NB4 (cell line): ENCODE data around the gene MORN1.

ENCODE experiments used
- DNase-seq: peaks from one replicate; pipeline ENCODE4 v3.0.0; 2010; ENCODE audit warnings: low read depth
- H3K4me3 ChIP-seq: one replicate; pipeline ENCODE4 v1.5.1; 2011; ENCODE audit warnings: mild to moderate bottlenecking, low read depth, low read length, moderate library complexity
- MAX ChIP-seq: IDR thresholded peaks from 2 replicates; pipeline ENCODE4 v1.6.1; 2011; ENCODE audit warnings: low read depth, low read length
- MYC ChIP-seq: IDR thresholded peaks from 2 replicates; pipeline ENCODE4 v1.6.1; 2011; ENCODE audit warnings: low read depth, low read length
- POLR2A ChIP-seq: IDR thresholded peaks from 2 replicates; pipeline ENCODE4 v1.6.1; 2011; ENCODE audit warnings: mild to moderate bottlenecking; ENCODE audit not compliant: insufficient read length; ENCODE audit errors: extremely low read depth
- TF ChIP-seq, protein P1 (sequence below): IDR thresholded peaks from one replicate; pipeline ENCODE4 v1.5.1; 2012; ENCODE audit warnings: low read depth, low read length

The MORN1 gene

GRCh38 chr1:2431518-2431917 lies 40.2 kb upstream of the MORN1 start:
- TF ChIP-seq POLR2A, result no peak
- TF ChIP-seq MYC, result no peak
- no peak for TF ChIP-seq MAX
- TF ChIP-seq, protein P1, sequence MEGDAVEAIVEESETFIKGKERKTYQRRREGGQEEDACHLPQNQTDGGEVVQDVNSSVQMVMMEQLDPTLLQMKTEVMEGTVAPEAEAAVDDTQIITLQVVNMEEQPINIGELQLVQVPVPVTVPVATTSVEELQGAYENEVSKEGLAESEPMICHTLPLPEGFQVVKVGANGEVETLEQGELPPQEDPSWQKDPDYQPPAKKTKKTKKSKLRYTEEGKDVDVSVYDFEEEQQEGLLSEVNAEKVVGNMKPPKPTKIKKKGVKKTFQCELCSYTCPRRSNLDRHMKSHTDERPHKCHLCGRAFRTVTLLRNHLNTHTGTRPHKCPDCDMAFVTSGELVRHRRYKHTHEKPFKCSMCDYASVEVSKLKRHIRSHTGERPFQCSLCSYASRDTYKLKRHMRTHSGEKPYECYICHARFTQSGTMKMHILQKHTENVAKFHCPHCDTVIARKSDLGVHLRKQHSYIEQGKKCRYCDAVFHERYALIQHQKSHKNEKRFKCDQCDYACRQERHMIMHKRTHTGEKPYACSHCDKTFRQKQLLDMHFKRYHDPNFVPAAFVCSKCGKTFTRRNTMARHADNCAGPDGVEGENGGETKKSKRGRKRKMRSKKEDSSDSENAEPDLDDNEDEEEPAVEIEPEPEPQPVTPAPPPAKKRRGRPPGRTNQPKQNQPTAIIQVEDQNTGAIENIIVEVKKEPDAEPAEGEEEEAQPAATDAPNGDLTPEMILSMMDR, result no peak
- H3K4me3 ChIP-seq, result no peak overlapping the region
- no peak for DNase-seq

- no peak for TF ChIP-seq POLR2A
- TF ChIP-seq MYC, result no peak
- TF ChIP-seq, protein P1, result no peak
- no peak for TF ChIP-seq MAX
- H3K4me3 ChIP-seq, result no peak overlapping the region
- DNase-seq, result no peak
Measured at GRCh38 chr1:2431103-2431502, 39.7 kb upstream of the MORN1 start.

GRCh38 chr1:2430592-2430973 lies 39.2 kb upstream of the MORN1 start:
- no peak for DNase-seq
- TF ChIP-seq MYC, result no peak
- TF ChIP-seq, protein P1, result no peak

GRCh38 chr1:2429780-2430591 lies 38.6 kb upstream of the MORN1 start:
- H3K4me3 ChIP-seq, result no peak overlapping the region
- DNase-seq, result peak; percentile 39
- TF ChIP-seq POLR2A, result no peak
- no peak for TF ChIP-seq MYC
- TF ChIP-seq, protein P1, result peak; percentile 53

More at GRCh38 chr1:2430592-2430973, 39.2 kb upstream of the MORN1 start:
- H3K4me3 ChIP-seq, result no peak overlapping the region

DNA sequence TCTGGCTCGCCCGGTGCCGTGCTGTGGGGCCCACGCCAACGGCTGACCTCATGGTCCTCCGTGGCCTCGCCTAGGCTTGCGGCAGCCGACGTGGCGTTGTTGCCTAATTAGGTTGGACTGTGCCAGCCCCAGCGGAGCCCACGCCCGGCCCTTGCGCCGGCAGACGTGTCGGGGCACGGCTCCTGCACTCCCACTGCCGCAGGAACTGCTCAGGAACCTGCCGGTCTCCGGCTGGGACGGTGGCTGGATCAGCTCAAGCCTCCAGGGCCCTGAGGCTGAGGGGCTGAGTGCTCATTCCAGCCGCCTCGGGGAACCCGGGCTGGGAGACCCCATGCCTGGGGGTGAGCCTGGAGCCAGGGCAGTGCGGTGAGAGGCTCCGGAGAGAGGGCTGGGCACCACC lies 37.1 kb upstream of the MORN1 start:
- H3K4me3 ChIP-seq, result no peak overlapping the region
- TF ChIP-seq MAX (no peak), MYC (no peak), POLR2A (no peak)
- TF ChIP-seq, protein P1, result no peak
- no peak for DNase-seq

DNA sequence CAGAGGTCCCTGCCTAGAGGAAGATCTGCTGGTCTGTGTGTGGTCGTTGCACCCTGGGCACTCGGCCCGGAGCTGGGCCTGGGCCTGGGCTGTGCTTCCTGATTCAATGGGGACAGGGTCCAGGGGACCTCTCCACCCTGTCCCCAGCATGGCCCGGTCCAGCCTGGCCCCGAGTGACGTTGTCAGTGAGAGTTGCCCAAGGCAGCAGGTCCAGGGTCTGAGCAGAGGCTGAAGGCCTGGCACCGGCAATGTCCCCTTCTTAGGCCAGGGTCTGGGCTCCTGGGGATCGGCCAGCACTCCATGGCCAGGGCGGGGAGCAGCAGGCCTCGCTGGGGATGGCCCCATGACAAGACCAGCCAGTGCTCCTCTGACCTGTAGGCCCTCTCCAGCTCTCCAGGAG lies 36.6 kb upstream of the MORN1 start:
- TF ChIP-seq MAX (no peak), POLR2A (no peak), MYC (no peak)
- TF ChIP-seq, protein P1, result no peak
- H3K4me3 ChIP-seq, result no peak overlapping the region
- no peak for DNase-seq
